Activated T-cell treated with anti-CD3 and anti-CD28 coated beads, Interleukin-2, amount 50 U/mL, for 24 hours (primary cell): ENCODE results near the gene IFNA14.
A peak's percentile ranks its signal among the peaks of the same experiment; 100 is the strongest.
"Not testable (repeated sequence)": the region's sequence is repeated elsewhere in the genome, so short reads cannot be mapped to it uniquely, and the experiment has no call there.

Experiments
- DNase-seq: peaks from one replicate; pipeline ENCODE4 v3.0.0-alpha.2; 2020
- H3K27ac Mint-ChIP-seq: 2 replicates; pipeline ENCODE4 v1.8.0; 2020; ENCODE audit warnings: mild to moderate bottlenecking, mixed read lengths
- H3K27me3 Mint-ChIP-seq: 2 replicates; pipeline ENCODE4 v1.8.0; 2020; ENCODE audit warnings: mixed read lengths
- H3K36me3 Mint-ChIP-seq: 2 replicates; pipeline ENCODE4 v1.8.0; 2020; ENCODE audit warnings: low read depth, mixed read lengths
- H3K4me1 Mint-ChIP-seq: 2 replicates; pipeline ENCODE4 v1.8.0; 2020; ENCODE audit warnings: low read depth, mixed read lengths
- H3K4me3 Mint-ChIP-seq: 2 replicates; pipeline ENCODE4 v1.8.0; 2020; ENCODE audit warnings: mild to moderate bottlenecking, moderate library complexity, mixed read lengths
- H3K9me3 Mint-ChIP-seq: 2 replicates; pipeline ENCODE4 v1.8.0; 2020; ENCODE audit warnings: mixed read lengths

The IFNA14 gene

DNA sequence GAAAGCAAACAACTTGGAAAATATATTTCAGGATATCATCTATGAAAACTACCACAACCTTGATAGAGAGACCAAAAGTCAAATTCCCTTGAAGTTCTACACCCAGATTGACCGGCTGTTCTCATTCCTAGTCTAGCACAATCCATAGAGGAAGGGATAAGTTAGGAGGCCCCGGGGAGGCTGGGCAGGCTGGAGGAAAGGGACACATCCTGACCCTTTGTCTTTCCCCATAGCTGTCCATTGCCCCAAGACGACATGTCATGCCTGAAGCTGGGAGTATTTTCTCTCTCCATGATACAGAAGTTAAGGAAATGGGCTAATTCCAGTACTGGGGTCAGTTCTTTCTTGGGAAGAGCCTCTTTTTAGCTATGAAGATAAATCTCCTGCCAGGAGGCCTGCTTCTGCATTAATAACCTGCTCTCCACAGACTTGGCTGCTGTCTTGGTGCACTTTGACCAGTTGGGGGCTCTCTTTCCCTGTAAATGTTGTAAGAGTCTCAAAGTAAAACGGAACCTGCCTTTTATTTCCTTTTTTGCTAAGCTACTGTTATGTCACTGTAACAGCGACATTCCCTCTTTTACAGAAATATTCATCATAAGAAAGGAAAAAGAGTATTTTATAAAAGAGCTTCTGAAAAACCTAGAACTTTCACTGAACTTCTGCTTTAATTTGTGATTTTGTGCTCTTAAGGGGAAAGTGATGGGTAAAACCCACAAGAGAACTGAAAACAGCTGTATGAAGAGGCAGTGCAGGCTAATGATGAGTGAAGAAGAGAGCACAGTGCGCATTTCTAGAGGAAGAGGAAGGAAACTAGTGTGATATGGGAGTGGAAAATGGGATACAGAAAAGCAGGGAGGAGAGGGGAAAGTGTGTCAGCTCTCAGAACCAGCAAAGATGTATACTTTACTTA lies 44.7 kb downstream of the IFNA14 start:
- Mint-ChIP-seq H3K27me3 (peaks cover 17% of the 10 kb centered on the region), H3K4me3 (peak overlapping the region; percentile 45)
- H3K36me3 Mint-ChIP-seq, H3K27ac Mint-ChIP-seq, DNase-seq, H3K9me3 Mint-ChIP-seq, H3K4me1 Mint-ChIP-seq: not testable (repeated sequence)
